Measurements from ENCODE around the gene ROBO1. TPM values are rescaled to one million over a fixed set of nuclear protein-coding genes. Genes with fewer than 3 reads are reported as not detected.

ROBO1 gene
- total and polyA plus RNA-seq, 2 of the 8 experiments (the other 6 are each of a cell fraction or from before 2014, with no cell fraction given), result 51.4 to 91.0 TPM

DNA sequence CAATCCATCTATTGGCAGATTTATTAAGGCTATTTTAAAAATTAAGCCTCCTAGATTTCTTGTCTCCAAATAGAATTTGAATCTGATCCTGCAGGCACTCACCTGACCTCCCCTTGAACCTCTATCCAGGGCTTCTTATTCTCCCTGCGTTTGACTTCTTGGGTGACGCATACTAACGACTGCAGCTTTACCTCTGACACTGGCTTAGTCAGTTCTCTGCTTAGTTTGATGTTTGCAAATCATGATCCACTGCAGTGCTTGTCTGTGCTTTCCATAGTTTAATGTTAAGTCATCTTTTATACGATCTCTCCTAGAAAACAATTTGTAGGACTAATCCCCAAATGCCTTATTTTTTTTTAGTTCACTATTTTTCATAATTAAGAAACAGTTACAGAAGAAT is 233.1 kb downstream of the ROBO1 start (continued):
- TF ChIP-seq CHD7 (IDR thresholded peaks at IDR 0.05; ENCODE audit: insufficient replicate concordance, low read length) (no peak), SIX5 (IDR thresholded peaks at IDR 0.05; ENCODE audit: low read depth, low read length) (no peak), HDAC2 (IDR thresholded peaks at IDR 0.05; ENCODE audit: borderline replicate concordance in 1 of 2, low read depth in 2 of 2, low read length in 2 of 2) (no peak), RBBP5 (IDR thresholded peaks at IDR 0.05; ENCODE audit: borderline replicate concordance, low read depth, low read length) (no peak), JUND (IDR thresholded peaks at IDR 0.05; ENCODE audit: low read length) (no peak), SIRT6 (IDR thresholded peaks at IDR 0.05; ENCODE audit: low read length) (no peak), KDM5A (IDR thresholded peaks at IDR 0.05; ENCODE audit: low read length) (no peak), CEBPB (IDR thresholded peaks at IDR 0.05; ENCODE audit: low read depth, low read length) (no peak), E2F6 (IDR thresholded peaks at IDR 0.05) (no peak), FOSL1 (IDR thresholded peaks at IDR 0.05; ENCODE audit: insufficient read depth, low read depth, low read length) (no peak), CHD2 (IDR thresholded peaks at IDR 0.05; ENCODE audit: low read length) (no peak), EGR1 (IDR thresholded peaks at IDR 0.05; ENCODE audit: borderline replicate concordance, low read depth, low read length) (no peak)
